CD4-positive, alpha-beta memory T cell (primary cell): ENCODE results near the gene ETV4. TPM values are rescaled to one million over a fixed set of nuclear protein-coding genes. Genes with fewer than 3 reads are reported as not detected.

Experiments
- CTCF ChIA-PET: fragments of 350-600 bp; sonication (Branson Sonifier 250); formaldehyde crosslinking; loops from one replicate; lab custom pipeline; 2021; ENCODE audit warnings: inconsistent platforms; ENCODE audit not compliant: partially characterized antibody; lab: Charles Lee
- POLR2A ChIA-PET: fragments of 350-600 bp; sonication (Branson Sonifier 250); formaldehyde crosslinking; loops from one replicate; lab custom pipeline; 2021; ENCODE audit not compliant: partially characterized antibody; lab: Charles Lee
- DNase-seq, 5 donors: peaks; one replicate each; pipeline versions ENCODE4 v3.0.0 to v3.0.0-alpha.2; 2020 to 2022; ENCODE audit warnings: mixed read lengths in 1 of 5
- H3K27ac ChIP-seq: one replicate; pipeline ENCODE4 v1.7.0; 2013; ENCODE audit warnings: low read depth, low read length
- H3K27me3 ChIP-seq: 2 replicates; pipeline ENCODE4 v1.7.0; 2013; ENCODE audit warnings: mild to moderate bottlenecking, low read length, moderate library complexity; ENCODE audit not compliant: insufficient read depth
- H3K36me3 ChIP-seq: 2 replicates; pipeline ENCODE4 v1.7.0; 2013; ENCODE audit warnings: mild to moderate bottlenecking, low read length, moderate library complexity; ENCODE audit not compliant: insufficient read depth
- H3K4me1 ChIP-seq: 2 replicates; pipeline ENCODE4 v1.7.0; 2013; ENCODE audit warnings: mild to moderate bottlenecking, low read length, moderate library complexity; ENCODE audit not compliant: insufficient read depth
- H3K4me3 ChIP-seq, 2 donors: one replicate each; pipeline ENCODE4 v1.7.0; 2013; ENCODE audit warnings: low read length in 2 of 2, mild to moderate bottlenecking in 1 of 2
- H3K9me3 ChIP-seq, 2 donors: one replicate each; pipeline ENCODE4 v1.7.0; 2013; ENCODE audit warnings: low read length in 2 of 2, control low read depth in 1 of 2; ENCODE audit not compliant: control insufficient read depth in 1 of 2
- H3K27ac Mint-ChIP-seq, 7 donors: one replicate each; pipeline ENCODE4 v1.8.0; 2020 to 2021; ENCODE audit warnings: mixed read lengths in 7 of 7, mild to moderate bottlenecking in 6 of 7, inconsistent platforms in 3 of 7, moderate library complexity in 3 of 7
- H3K27me3 Mint-ChIP-seq, 2 donors: one replicate each; pipeline ENCODE4 v1.8.0; 2020 to 2021; ENCODE audit warnings: mixed read lengths in 2 of 2
- H3K36me3 Mint-ChIP-seq, 2 donors: one replicate each; pipeline ENCODE4 v1.8.0; 2020 to 2021; ENCODE audit warnings: mixed read lengths in 2 of 2, inconsistent platforms in 1 of 2, mild to moderate bottlenecking in 1 of 2
- H3K4me1 Mint-ChIP-seq, 4 donors: one replicate each; pipeline ENCODE4 v1.8.0; 2020 to 2021; ENCODE audit warnings: mixed read lengths in 4 of 4, mild to moderate bottlenecking in 1 of 4
- H3K4me3 Mint-ChIP-seq, 8 donors: one replicate each; pipeline ENCODE4 v1.8.0; 2020 to 2021; ENCODE audit warnings: mixed read lengths in 8 of 8, mild to moderate bottlenecking in 7 of 8, moderate library complexity in 6 of 8, inconsistent platforms in 3 of 8
- H3K9me3 Mint-ChIP-seq, 8 donors: one replicate each; pipeline ENCODE4 v1.8.0; 2020 to 2021; ENCODE audit warnings: mixed read lengths in 8 of 8, mild to moderate bottlenecking in 5 of 8, inconsistent platforms in 3 of 8, moderate library complexity in 1 of 8
- intact Hi-C: fragments of 100-400 bp; cut with micrococcal nuclease; formaldehyde crosslinking; loops from one replicate; pipeline ENCODE4 v1.15.1; 2023
- polyA plus RNA-seq, 2 donors: library from polyadenylated mRNA; unstranded; fragments of 300-500 nt; fragmentation: Illumina TruSeq; gene quantifications; one replicate each; pipeline ENCODE4 v1.2.3, GENCODE V29; 2021
- total RNA-seq, 2 experiments: library from RNA; stranded (reverse); gene quantifications; one replicate each; pipeline ENCODE4 v1.2.3, GENCODE V29; 2021

ETV4 gene
- total and polyA plus RNA-seq, 4 experiments from 2014 or later = not detected

- POLR2A ChIA-PET = no interaction called here
- intact Hi-C loops = no loop called here
Measured at GRCh38 chr17:43572368-43572980, 26.3 kb upstream of the ETV4 start.

GRCh38 chr17:43570518-43570928 is 24.4 kb upstream of the ETV4 start:
- intact Hi-C loops = no loop called here
- Mint-ChIP-seq H3K36me3 (no peaks in the 10 kb centered on the region), H3K27me3 (no peaks in the 10 kb centered on the region), H3K4me3 (no peak overlapping the region), H3K9me3 (no peaks in the 10 kb centered on the region), H3K27ac (peak overlapping the region in 1 of 7 donors; percentile 35), H3K4me1 (no peaks in the 10 kb centered on the region)
- no peak for DNase-seq
- H3K36me3 ChIP-seq = no peaks in the 10 kb centered on the region
- H3K27me3 ChIP-seq = no peaks in the 10 kb centered on the region
- CTCF ChIA-PET = interaction anchor here (0.7 to 1.3 kb wide), 2 partner anchors 68 to 190 kb away, joined by 3 to 4 read pairs; no protein-coding TSS in a partner anchor
- POLR2A ChIA-PET = no interaction called here
- no peaks in the 10 kb centered on the region for H3K4me1 ChIP-seq
- H3K9me3 ChIP-seq = no peaks in the 10 kb centered on the region
- no peak overlapping the region for H3K4me3 ChIP-seq
- H3K27ac ChIP-seq = no peak overlapping the region

More at GRCh38 chr17:43572368-43572980, 26.3 kb upstream of the ETV4 start:
- Mint-ChIP-seq H3K4me3 (no peak overlapping the region), H3K9me3 (no peaks in the 10 kb centered on the region), H3K36me3 (no peaks in the 10 kb centered on the region), H3K4me1 (peaks cover 0 to 7% (median under 1%) of the 10 kb centered on the region in 4 donors), H3K27me3 (peaks cover 0 to 2% of the 10 kb centered on the region in 2 donors), H3K27ac (no peak overlapping the region)
- Histone ChIP-seq H3K27ac (no peak overlapping the region), H3K4me3 (no peak overlapping the region), H3K27me3 (no peaks in the 10 kb centered on the region), H3K4me1 (no peaks in the 10 kb centered on the region), H3K36me3 (no peaks in the 10 kb centered on the region), H3K9me3 (no peaks in the 10 kb centered on the region)
- CTCF ChIA-PET = no interaction called here
- DNase-seq = no peak

GRCh38 chr17:43568506-43569082 is 22.5 kb upstream of the ETV4 start:
- ChIA-PET POLR2A (no interaction called here), CTCF (interaction anchor here (1.0 kb wide), 1 partner anchor 8 kb away, joined by 3 read pairs; no protein-coding TSS in a partner anchor)
- Histone ChIP-seq H3K9me3 (no peaks in the 10 kb centered on the region), H3K27ac (no peak overlapping the region), H3K36me3 (no peaks in the 10 kb centered on the region), H3K27me3 (no peaks in the 10 kb centered on the region), H3K4me1 (no peaks in the 10 kb centered on the region), H3K4me3 (no peak overlapping the region)
- no peaks in the 10 kb centered on the region for H3K9me3 Mint-ChIP-seq
- H3K27me3 Mint-ChIP-seq = peaks cover 4 to 5% of the 10 kb centered on the region in 2 donors
- no peak overlapping the region for H3K4me3 Mint-ChIP-seq
- no peaks in the 10 kb centered on the region for H3K4me1 Mint-ChIP-seq
- intact Hi-C loops = no loop called here
- peak overlapping the region in 1 of 7 donors; percentile 6 for H3K27ac Mint-ChIP-seq
- no peak for DNase-seq
- H3K36me3 Mint-ChIP-seq = no peaks in the 10 kb centered on the region

- H3K4me3 ChIP-seq = no peak overlapping the region
- no peaks in the 10 kb centered on the region for H3K27me3 ChIP-seq
- Mint-ChIP-seq H3K36me3 (no peaks in the 10 kb centered on the region), H3K4me1 (peaks cover 0 to 5% (median 1%) of the 10 kb centered on the region in 4 donors), H3K9me3 (no peaks in the 10 kb centered on the region), H3K27ac (no peak overlapping the region), H3K27me3 (peaks cover 16 to 31% of the 10 kb centered on the region in 2 donors), H3K4me3 (no peak overlapping the region)
- CTCF ChIA-PET = interaction anchor here (1.7 kb wide), 1 partner anchor 13 kb away, joined by 4 read pairs; no protein-coding TSS in a partner anchor
- H3K36me3 ChIP-seq = no peaks in the 10 kb centered on the region
- H3K4me1 ChIP-seq = no peaks in the 10 kb centered on the region
- intact Hi-C loops = no loop called here
- no peak for DNase-seq
- no peak overlapping the region for H3K27ac ChIP-seq
- POLR2A ChIA-PET = no interaction called here
- H3K9me3 ChIP-seq = no peaks in the 10 kb centered on the region
Measured at GRCh38 chr17:43563600-43564594, 17.8 kb upstream of the ETV4 start.

- no peak overlapping the region for H3K4me3 ChIP-seq
- no peaks in the 10 kb centered on the region for H3K4me1 ChIP-seq
- intact Hi-C loops = no loop called here
- H3K27ac Mint-ChIP-seq = no peak overlapping the region
- no peaks in the 10 kb centered on the region for H3K9me3 ChIP-seq
- H3K36me3 ChIP-seq = no peaks in the 10 kb centered on the region
- no peak overlapping the region for H3K27ac ChIP-seq
- no peaks in the 10 kb centered on the region for H3K27me3 ChIP-seq
- no peaks in the 10 kb centered on the region for H3K36me3 Mint-ChIP-seq
- no peak overlapping the region for H3K4me3 Mint-ChIP-seq
- DNase-seq = no peak
- ChIA-PET CTCF (interaction anchor here (1.7 kb wide), 1 partner anchor 14 kb away, joined by 4 read pairs; no protein-coding TSS in a partner anchor), POLR2A (no interaction called here)
- no peaks in the 10 kb centered on the region for H3K9me3 Mint-ChIP-seq
- peaks cover 0 to 5% (median 1%) of the 10 kb centered on the region in 4 donors for H3K4me1 Mint-ChIP-seq
- peaks cover 16 to 34% of the 10 kb centered on the region in 2 donors for H3K27me3 Mint-ChIP-seq
Measured at GRCh38 chr17:43562679-43563599, 16.8 kb upstream of the ETV4 start.

GRCh38 chr17:43560461-43561427 is 14.6 kb upstream of the ETV4 start:
- Mint-ChIP-seq H3K27ac (no peak overlapping the region), H3K36me3 (no peaks in the 10 kb centered on the region), H3K9me3 (no peaks in the 10 kb centered on the region), H3K27me3 (peaks cover 17 to 34% of the 10 kb centered on the region in 2 donors), H3K4me3 (no peak overlapping the region), H3K4me1 (peaks cover 0 to 5% (median 1%) of the 10 kb centered on the region in 4 donors)
- Histone ChIP-seq H3K4me1 (no peaks in the 10 kb centered on the region), H3K4me3 (no peak overlapping the region), H3K27ac (no peak overlapping the region), H3K9me3 (no peaks in the 10 kb centered on the region), H3K36me3 (no peaks in the 10 kb centered on the region), H3K27me3 (no peaks in the 10 kb centered on the region)
- intact Hi-C loops = no loop called here
- ChIA-PET POLR2A (no interaction called here), CTCF (interaction anchor here (0.9 kb wide), 1 partner anchor 119 kb away, joined by 3 read pairs; no protein-coding TSS in a partner anchor)
- DNase-seq = no peak
